Measurements from ENCODE around the gene LRRN2.
"Not testable (repeated sequence)": the region's sequence is repeated elsewhere in the genome, so short reads cannot be mapped to it uniquely, and the experiment has no call there.

LRRN2 gene

DNA sequence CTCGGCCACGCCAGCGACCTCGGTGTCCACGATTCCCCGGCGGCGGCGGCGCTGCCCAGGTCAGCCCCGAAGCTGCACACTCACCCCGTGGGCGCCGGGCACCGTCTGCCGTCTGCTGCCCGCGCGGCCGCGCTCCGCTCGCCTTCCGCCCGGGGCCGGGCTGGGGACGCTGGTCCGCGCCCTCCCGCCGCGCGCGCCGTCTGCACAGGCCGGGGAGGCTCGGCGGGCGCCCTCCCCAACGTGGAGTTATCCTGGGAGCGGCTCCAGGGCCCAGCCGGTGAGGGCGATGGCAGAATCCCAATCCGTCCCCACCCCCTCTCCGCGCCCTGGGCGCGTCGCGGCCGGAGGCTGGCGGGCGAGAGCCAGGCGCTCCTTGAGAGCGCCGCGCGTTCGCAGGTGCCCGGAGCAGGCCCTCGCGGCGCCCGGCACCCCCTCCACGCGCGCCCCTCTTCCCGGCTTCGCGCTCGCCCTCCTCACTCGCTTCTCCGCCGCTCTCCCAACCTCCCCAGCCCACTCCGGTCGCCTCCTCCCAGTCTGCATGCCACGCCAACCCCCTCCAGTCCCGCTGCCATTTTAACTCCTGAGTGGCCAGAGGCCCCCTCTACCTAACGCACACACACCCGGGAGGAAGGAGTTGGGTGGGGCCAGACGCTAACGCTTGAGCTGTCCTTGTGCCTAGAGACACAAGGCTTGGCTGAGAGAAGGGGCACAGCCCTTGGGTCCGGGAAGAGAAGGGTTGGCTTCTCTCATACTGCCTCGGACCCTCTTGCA lies at the start of gene LRRN2:
LRRN2 (minus strand) TSS at position 503 of the 771 bp plus-strand sequence. CDS start 65,746 bp downstream, outside the sequence.
- DNase-seq (ENCODE audit: low spot score), result no peak

DNA sequence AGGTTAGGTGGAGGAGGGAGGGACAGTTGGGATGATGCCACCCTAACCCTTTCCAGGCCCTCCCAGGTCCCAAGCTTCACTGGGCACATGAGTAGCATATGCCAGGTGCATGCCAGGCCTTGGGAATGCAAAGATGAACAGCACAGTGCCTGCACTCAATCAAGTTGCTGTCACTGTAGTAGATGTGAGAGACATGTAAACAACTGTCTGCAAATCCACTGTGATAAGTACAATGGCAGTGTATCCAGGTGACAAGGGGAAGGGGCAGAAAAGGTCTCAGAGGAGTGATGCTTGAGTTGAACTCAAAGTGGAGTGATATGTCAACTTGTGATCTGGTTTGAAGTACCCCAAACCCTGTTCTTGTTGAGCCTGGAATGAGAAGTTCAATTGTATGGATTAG lies 49.5 kb upstream of the LRRN2 start:
- no peak for DNase-seq (ENCODE audit: low spot score)

DNA sequence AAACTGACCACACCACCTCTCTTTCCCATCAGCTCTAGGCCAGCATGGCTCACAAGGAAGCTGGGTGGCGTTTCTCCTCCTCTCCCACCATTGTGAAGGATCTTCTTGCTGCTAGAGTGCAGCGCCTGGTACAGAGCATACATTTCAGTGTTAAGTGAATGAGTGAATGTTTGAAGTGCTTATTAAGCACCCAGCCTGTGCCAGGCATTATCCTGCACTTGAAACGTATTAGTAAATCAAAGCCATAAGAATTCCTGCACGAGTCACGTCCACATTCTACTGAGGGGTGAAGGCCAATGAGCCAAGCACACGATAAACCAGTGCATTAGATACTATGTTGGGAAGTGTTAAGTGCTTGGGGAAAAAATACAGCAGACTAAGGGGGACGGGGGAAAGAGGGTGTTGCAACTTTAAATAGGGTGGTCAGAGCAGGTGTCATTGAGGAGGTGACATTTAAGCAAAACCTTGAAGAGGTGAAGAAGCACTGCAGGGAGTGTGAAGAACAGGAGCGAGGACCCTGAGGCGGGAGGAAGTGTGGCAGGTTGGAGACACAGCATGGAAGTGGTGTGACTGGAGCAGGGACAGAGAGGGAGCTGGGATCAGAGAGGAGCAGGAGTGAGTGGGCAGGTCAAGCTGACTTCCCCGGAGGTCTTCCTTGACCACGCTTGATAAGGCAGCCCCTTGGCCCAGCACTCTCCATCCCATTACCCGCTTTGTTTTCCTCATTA lies 48.5 kb upstream of the LRRN2 start:
- DNase-seq (ENCODE audit: low spot score), result no peak

DNA sequence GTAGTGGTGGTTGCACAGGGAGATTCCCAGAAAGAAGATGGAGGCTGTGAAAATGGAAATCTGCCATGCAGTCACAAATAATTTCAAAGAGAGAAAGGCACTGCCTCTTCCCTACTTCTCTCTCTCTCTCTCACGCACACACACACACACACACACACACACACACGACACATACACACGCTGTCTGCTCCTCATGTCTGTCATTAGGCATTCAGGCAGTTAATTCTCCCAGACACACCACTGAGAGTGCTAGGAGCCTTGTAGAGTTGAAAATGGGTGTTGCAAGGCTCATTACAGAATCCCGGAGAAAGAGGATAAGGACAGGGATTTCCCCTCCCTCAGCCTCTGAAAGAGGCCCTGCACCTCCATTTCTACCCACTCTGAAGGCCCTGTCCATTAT lies 47.8 kb upstream of the LRRN2 start:
- no peak for DNase-seq (ENCODE audit: low spot score)

DNA sequence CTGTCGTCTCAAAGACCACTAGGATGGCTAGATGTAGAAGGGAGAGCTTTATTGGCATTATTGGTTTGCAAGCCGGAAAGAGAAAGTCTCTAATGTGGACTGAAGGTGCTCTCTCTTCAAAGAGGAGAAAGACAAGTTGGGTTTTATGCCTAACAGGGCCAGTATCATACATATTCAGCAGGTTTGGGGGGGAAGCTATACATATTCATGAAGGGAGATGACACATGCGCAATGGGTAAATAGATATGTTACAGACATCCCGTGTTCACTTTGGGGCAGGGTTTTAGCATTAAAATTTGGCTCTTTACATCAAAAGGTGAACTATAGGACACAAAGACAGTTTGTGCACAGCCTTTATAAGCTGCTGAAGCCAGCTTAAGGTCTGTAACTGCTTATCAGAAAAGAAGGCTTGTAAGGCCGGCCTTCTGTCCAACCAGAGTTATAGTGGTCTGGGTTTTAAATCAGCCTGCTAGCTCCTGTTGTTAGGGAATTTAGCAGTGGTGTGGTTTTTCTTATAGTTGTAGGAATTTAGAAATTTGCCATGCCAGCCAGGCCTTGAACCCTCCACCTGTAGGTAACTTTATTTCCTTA lies 46.5 kb upstream of the LRRN2 start:
- no peak for DNase-seq (ENCODE audit: low spot score)

DNA sequence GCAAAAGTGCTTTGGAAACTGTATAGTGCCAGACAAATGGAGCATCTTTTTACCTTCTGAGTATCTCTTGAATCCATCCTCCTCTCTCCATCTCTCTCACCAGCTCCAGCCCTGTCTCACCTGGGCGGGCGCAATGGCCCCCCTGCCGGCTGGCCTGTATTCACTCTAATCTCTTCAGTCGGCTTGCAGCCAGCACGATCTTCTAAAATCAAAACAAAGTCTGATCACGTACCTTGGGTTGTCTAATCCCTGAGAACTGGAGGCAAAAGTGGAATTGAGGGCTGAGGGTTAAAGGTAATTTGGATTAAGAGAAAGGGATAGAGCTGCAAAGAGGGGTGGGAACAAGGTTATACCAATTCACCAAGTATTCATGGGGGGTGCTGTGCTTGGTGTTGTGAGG lies 46.0 kb upstream of the LRRN2 start:
- DNase-seq (ENCODE audit: low spot score), result no peak

DNA sequence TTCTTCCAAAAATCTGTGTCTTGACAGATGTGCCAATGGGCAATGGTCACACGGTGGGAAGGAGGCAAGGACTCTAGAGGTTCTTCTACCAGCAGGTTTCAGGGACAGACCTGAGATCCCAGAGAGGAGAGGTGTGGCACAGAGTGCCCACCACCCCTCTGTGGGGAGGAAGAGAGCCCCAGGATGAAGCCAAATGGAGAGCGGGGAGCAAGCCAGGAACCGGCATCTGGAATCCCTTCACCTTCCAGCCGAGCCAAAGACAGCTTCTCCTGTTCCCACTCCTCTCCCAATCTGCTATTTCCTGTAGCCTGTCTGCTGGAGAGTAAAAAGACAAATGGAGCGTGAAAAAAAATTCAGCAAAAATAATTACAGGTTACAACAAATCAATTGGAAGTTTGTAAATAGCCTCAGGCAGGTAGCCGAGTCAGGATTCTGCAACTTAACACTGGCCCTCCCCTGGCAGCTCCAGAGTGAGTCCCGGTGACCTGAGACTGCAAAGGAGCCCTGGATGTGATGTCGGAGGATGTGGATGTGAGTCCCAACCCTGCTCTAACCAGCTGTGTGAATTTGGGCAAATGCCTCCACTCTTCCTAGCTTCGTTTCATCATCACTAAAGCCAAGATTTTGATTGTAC lies 45.4 kb upstream of the LRRN2 start:
- no peak for DNase-seq (ENCODE audit: low spot score)

DNA sequence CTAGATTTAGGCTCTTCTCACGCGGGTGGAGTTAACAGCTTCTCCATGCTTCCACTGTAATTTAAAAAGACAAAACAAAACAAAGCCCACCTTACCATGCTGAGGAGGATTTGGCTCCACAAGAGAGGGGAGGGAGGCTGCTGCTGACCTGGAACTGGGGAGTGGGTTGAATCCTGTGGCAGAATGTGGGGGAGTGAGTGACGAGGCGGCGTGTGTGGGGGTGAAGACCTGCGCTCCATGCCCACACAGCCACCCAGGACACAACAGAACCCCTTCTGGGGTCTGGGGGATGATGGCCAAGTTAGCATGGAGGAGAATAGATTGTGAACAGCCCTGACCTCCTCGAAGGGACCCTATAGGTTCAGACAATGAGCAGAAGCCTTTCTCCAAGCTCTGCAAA lies 44.0 kb upstream of the LRRN2 start:
- no peak for DNase-seq (ENCODE audit: low spot score)

DNA sequence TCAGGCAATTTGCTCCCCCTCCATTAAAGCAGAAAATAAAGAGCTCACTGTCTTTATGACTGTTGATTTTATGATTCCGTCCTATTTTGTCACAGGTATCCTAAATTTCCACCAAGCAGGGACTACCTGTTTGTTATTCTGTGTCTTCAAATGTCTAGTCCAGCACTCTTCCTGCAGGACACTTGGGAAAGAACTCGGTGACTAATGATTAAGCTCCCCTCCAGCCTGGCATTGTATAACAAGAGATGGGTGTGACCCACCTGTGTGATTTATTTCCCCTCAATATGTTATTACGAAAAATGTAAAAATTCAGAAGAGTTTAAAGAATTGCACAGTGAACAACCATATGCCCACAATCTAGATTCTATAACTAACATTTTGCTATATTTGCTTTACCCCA lies 42.9 kb upstream of the LRRN2 start:
- no peak for DNase-seq (ENCODE audit: low spot score)

DNA sequence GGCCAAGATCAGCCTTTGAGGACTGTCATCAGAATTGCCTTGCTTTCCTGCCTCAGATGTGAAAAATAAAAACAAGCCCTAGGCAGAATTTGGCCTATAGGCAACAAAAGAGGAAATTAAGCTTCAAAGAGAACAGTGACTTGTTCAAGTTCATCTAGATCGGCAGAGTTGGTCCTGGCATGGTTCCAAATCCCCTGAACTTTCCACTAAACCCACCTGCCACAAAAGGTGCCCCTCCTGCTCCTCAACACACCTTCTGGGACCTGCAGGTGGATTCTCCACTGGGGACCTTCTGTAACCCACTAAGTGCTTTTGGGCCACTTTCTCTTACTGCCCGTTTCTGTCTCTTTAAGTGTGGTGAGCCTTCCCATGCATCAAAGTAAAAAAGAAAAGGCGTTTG lies 42.5 kb upstream of the LRRN2 start:
- DNase-seq (ENCODE audit: low spot score), result no peak

DNA sequence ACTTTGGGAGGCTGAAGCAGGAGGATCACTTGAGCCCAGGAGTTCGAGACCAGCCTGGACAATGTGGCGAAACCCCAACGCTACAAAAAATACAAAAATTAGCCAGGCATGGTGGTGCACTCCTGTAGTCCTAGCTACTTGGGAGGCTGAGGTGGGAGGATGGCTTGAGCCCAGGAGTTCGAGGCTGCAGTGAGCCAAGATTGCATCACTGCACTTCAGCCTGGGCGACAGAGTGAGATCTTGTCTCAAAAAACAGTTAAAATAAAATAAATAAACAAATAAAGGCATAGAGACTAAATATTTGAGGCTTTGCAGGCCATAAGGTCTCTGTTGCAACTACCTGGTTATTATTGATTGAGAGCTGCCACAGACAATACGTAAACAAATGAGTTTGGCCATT lies 41.9 kb upstream of the LRRN2 start:
- DNase-seq (ENCODE audit: low spot score), result not testable (repeated sequence)

DNA sequence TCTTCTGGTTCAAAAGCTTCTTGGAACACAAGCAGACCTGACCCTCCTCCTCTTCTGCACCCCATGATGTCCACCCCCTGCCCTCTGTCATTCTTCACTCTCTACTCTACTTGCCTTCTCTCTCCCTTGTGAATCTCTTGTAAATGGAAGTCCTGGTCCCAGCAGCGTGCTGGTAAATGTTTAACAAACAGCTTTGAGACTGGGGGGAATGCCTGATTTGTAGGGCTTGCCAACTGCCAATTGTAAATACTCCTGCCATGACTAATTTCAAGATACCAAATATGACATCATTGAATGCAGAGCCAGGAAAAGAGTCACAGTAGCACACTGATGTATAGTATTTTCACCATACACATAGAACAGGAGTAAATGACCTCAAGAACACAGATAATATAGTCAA lies 40.9 kb upstream of the LRRN2 start:
- DNase-seq (ENCODE audit: low spot score), result no peak

DNA sequence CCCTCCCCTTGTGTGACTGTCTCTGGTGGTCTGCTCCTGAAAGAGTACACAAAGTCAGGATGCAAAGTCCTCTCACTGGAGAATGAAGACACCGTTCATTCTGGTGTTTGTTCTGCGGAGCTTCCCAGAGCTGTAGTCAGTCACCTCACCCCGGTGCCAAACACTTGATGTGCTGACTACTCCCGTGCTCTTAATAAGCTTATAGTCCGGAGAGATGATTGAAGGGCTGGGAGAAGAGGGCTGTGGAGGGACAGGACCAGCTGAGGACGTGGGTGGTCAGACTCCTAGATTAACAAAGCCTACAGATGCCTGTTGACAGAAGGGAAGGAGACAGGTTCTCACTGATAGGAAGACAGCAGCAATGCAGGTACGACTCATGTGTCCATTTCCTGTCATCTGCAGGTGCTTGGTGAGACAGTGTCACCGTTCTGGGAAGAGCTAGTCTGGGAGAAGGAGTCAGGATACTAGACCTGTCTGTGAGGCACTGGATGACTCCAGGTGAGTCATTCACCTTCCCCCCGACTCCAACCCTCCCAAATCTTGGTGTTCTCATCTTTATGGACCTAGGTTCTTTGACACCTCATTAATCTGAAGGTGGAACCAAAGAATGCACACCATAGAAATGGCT lies 40.4 kb upstream of the LRRN2 start:
- DNase-seq (ENCODE audit: low spot score), result no peak

DNA sequence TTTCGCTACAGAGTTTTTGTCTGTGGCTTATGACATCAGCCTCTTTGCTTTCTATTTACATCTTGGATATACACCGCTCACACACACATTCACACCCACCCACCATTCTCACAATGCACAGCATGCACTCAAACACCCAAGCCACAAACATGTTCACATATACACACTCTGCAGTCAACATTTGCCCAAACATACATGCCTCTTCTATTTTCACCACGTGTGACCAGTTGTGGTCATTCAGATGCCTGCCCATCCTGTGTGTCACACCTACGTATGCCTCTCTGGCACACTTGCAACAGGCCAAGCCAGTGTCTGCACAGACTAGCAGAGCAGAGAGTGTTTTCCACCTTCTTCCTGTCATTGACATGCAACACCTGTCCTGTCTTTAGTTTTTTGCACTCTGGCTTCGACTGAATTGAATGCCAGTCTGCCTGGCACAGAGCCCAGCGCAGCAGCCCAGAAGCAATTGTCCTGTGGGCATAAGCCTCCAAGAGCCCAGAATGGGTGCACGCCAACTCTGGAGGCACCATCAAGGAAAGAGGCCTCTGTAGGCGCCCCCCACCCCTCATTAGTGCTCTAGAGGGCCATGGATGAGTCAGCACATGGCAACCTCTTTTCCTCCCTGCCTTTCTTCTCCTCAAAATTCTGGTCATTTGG lies 37.7 kb upstream of the LRRN2 start:
- no peak for DNase-seq (ENCODE audit: low spot score)

DNA sequence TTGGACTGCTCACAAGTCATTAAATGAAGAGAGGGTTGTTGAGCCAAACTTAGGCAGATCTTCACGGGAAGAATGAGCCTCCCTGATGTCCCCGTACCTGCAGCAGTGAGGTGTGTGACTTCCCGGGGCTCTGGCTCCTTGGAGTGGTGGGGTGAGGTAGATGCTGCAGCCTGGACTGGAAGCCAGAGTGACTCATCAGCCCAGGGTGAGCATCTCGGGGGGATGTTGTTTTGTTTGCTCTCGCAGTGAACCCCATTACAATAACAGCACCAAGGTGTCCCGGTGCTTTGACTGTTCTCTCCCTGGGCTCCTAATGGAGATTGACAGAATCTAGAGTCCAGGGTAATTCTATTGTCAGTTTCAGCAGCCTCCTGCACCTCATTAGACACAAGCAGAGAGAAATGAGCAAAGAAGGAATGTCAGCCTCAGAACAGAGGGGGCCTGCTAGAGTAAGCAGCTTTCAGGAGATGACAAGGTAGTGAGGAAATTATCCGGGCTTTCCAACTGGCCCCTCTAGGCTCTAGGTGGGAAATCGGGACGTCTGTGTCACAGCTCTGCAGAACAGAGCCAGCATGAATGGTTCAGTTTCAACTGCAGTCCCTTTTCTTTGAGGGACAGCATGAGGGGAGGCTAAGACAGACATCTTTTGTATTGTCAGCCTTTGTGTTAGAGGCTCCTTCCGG lies 36.0 kb upstream of the LRRN2 start:
- DNase-seq (ENCODE audit: low spot score), result no peak

DNA sequence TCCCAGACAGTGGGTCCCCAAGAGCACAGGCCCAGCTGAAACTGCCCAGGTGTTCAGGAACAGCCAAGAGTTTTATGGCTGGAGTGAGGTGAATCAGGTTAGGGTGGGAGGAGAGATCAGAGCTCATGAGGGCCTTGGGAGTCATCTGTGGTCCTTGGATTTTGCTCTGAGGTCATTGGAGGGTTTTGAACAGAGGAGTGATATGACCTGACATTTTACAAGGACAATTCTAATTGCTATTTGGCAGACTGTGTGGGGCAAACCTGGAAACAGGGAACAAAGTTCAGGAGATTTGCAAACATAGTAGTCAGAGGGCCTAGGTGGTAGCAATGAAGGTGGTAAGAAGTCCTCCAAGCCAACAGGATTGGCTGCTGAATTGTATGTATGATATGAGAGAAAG lies 31.1 kb upstream of the LRRN2 start:
- DNase-seq (ENCODE audit: low spot score), result no peak

DNA sequence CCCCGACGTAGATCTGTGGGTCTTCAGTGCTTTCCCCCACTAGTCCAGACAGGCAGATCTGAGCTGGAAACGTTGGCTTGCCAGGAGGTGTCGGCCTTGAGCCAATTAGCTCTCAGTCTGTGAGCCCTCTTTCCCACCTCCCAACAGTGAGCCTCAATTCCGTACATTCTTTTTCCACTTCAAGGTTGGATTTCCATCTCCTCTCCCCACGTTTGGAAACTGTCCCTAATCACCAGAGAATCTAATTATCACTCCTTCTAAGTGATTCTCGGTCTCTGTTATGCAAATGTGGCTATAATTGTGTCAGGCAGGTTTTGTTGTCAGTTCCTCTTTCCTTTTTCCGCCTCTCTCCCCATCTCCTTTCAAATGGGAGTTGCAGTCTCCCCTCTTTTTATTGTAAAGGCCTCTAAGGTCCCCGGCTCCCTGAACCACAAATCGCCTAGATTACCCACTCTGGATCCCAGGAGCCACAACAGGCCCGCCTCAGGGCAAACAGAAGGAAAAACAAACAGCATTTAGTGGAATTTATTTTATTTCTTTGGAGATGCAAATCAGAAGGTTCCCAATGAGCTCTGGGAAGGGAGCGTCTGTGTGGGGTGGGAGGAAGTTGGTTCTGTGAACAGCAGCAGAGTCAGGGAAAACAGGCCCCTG lies 29.4 kb upstream of the LRRN2 start:
- DNase-seq (ENCODE audit: low spot score), result no peak

DNA sequence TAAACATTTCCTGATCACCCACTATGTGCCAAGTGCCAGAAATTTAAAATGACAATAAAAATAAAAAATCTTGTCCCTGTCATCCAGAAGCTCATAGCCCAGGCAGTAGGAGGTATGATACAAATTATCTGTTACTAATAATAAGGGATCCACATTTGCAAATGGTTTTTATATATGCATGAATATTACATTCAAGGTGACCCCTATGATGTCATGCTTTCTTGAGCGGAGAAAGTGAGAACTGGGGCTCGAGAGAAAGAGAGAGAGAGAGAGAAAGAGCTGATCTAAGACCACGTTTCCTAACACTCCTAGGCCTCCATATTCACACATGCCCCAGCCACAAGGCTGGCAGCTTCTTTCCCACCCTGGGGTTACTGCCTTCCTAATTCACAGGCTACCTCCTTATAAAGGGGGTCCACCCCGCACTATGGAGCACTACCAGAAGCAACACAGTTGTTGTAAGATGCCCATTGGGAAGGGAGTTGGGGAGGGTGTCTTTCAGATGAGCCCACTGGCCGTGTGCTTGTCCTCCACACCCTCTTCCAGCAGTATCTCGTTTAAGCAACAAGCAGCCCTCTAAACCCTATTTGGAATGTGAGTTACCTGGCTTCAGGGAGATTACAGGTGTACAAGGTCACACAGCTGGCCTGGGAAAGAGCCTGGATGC lies 28.8 kb upstream of the LRRN2 start:
- DNase-seq (ENCODE audit: low spot score), result no peak

DNA sequence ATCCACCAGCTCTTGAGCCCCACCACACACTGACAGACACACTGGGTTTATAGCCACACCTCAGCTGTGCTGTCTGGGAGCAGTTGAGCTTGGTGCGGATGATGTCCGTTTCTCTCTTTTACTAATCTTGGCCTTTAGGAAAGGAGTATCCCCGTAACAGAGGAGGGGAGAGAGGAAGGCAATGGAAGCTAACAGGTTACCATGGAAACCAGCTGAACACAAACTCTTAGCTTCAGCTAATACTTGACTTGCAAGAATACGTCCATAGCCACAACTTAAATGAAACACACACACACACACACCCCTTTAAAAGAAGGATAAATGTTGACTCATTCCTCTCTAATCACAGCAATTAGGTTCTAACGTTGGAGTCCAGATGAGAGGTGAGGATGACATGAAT lies 28.0 kb upstream of the LRRN2 start:
- no peak for DNase-seq (ENCODE audit: low spot score)

Measured in CD4-positive, alpha-beta T cell treated with Interleukin-2 at 100 ng/mL for 4 hours (primary cell).